Caco-2 (cell line): ENCODE measurements around the gene ARHGEF10L. TPM values are rescaled to one million over a fixed set of nuclear protein-coding genes. Genes with fewer than 3 reads are reported as not detected.

Experiments
- BruUV-seq: library from RNA; stranded (reverse); fragments of 400-500 nt; replicated peaks from 2 replicates; lab custom pipeline; 2021; lab: Mats Ljungman, UMichigan
- CTCF ChIA-PET: fragments of 300-600 bp; sonication (Branson Sonifier 250); formaldehyde crosslinking; loops from one replicate; lab custom pipeline; 2022; ENCODE audit warnings: antibody characterized with exemption; lab: Charles Lee
- POLR2A ChIA-PET: fragments of 300-600 bp; sonication (Branson Sonifier 250); formaldehyde crosslinking; loops from one replicate; lab custom pipeline; 2022; ENCODE audit warnings: antibody characterized with exemption; lab: Charles Lee
- DNase-seq, 2 experiments: peaks; one replicate each; pipeline versions ENCODE4 v3.0.0 to v3.0.0-alpha.2; 2020 to 2022
- H3K27me3 ChIP-seq: replicated peaks from 2 replicates; pipeline ENCODE4 v1.6.0; 2011; ENCODE audit warnings: low read length; ENCODE audit not compliant: control insufficient read depth, insufficient read depth
- H3K36me3 ChIP-seq: 2 replicates; pipeline ENCODE4 v1.5.1; 2011; ENCODE audit warnings: low read length; ENCODE audit not compliant: control insufficient read depth, insufficient read depth
- H3K4me1 ChIP-seq: fragments of 250-450 bp; sonication (Bioruptor Pico); 2 replicates; pipeline ENCODE4 v1.5.1; 2020; ENCODE audit warnings: mild to moderate bottlenecking
- H3K4me3 ChIP-seq: 2 replicates; pipeline ENCODE4 v1.5.1; 2011; ENCODE audit warnings: low read depth, mild to moderate bottlenecking, control low read depth, low read length
- H3K9me3 ChIP-seq: fragments of 250-450 bp; sonication (Bioruptor Pico); 2 replicates; pipeline ENCODE4 v1.5.1; 2020; ENCODE audit warnings: mild to moderate bottlenecking, moderate library complexity
- H3K27ac Mint-ChIP-seq: one replicate; pipeline ENCODE4 v1.8.0; 2022; ENCODE audit warnings: mixed read lengths; ENCODE audit not compliant: unreplicated experiment
- H3K27me3 Mint-ChIP-seq: one replicate; pipeline ENCODE4 v1.8.0; 2022; ENCODE audit warnings: mixed read lengths; ENCODE audit not compliant: insufficient read depth, unreplicated experiment
- H3K36me3 Mint-ChIP-seq: one replicate; pipeline ENCODE4 v1.8.0; 2022; ENCODE audit warnings: mild to moderate bottlenecking, mixed read lengths; ENCODE audit not compliant: insufficient read depth, unreplicated experiment
- H3K4me1 Mint-ChIP-seq: one replicate; pipeline ENCODE4 v1.8.0; 2022; ENCODE audit warnings: low read depth, mixed read lengths; ENCODE audit not compliant: unreplicated experiment
- H3K4me3 Mint-ChIP-seq: one replicate; pipeline ENCODE4 v1.8.0; 2022; ENCODE audit warnings: mild to moderate bottlenecking, moderate library complexity, mixed read lengths; ENCODE audit not compliant: unreplicated experiment
- H3K9me3 Mint-ChIP-seq: one replicate; pipeline ENCODE4 v1.8.0; 2022; ENCODE audit warnings: mixed read lengths; ENCODE audit not compliant: unreplicated experiment
- CTCF ChIP-seq, 2 experiments: fragments of 200-600 bp in 1 of 2; IDR thresholded peaks; 1 replicate in 1 of 2; 2 replicates in 1 of 2; pipeline versions ENCODE4 v1.5.1 to v1.8.0; 2011 to 2022; ENCODE audit warnings: antibody characterized with exemption in 1 of 2, control low read depth in 1 of 2, inconsistent platforms in 1 of 2, low read depth in 1 of 2, low read length in 1 of 2, mild to moderate bottlenecking in 1 of 2, moderate library complexity in 1 of 2; ENCODE audit not compliant: insufficient read depth in 1 of 2, severe bottlenecking in 1 of 2, unreplicated experiment in 1 of 2
- intact Hi-C: fragments of 100-400 bp; cut with micrococcal nuclease; formaldehyde crosslinking; loops from one replicate; pipeline ENCODE4 v1.10.0; 2022; ENCODE audit not compliant: unreplicated experiment
- total RNA-seq: library from RNA; stranded (reverse); gene quantifications from 2 replicates; pipeline ENCODE4 v1.2.3, GENCODE V29; 2022

ARHGEF10L gene
- total RNA-seq, 1 experiment from 2014 or later = 31.3 TPM

GRCh38 chr1:17631410-17631809 is 91.9 kb downstream of the ARHGEF10L start:
- 0 out of 2 replicates have a peak, but pooled peaks cover 2% of the 10 kb centered on the region for H3K4me1 ChIP-seq
- no peaks in the 10 kb centered on the region; the same call in 1 of the 2 replicates for H3K36me3 ChIP-seq
- BruUV-seq = no TSS peak
- intact Hi-C loops = no loop called here
- TF ChIP-seq CTCF (IDR thresholded peaks at IDR 0.05; ENCODE audit: insufficient read depth in 1 of 2, low read depth in 1 of 2, low read length in 1 of 2, severe bottlenecking in 1 of 2, unreplicated experiment in 1 of 2) = no peak
- CTCF ChIA-PET = no interaction called here
- DNase-seq = no peak
- no peaks in the 10 kb centered on the region for H3K9me3 Mint-ChIP-seq
- POLR2A ChIA-PET = no interaction called here
- H3K27me3 Mint-ChIP-seq = no peaks in the 10 kb centered on the region
- H3K4me1 Mint-ChIP-seq = no peaks in the 10 kb centered on the region
- H3K27me3 ChIP-seq = no peaks in the 10 kb centered on the region
- peaks cover 21% of the 10 kb centered on the region for H3K36me3 Mint-ChIP-seq
- no peak overlapping the region for H3K4me3 ChIP-seq
- no peak overlapping the region for H3K4me3 Mint-ChIP-seq
- no peaks in the 10 kb centered on the region for H3K9me3 ChIP-seq
- H3K27ac Mint-ChIP-seq = no peak overlapping the region

- 0 out of 2 replicates have a peak, but pooled peaks cover 4% of the 10 kb centered on the region for H3K4me1 ChIP-seq
- ChIA-PET POLR2A (no interaction called here), CTCF (no interaction called here)
- Mint-ChIP-seq H3K27me3 (no peaks in the 10 kb centered on the region), H3K4me3 (no peak overlapping the region), H3K36me3 (peaks cover 21% of the 10 kb centered on the region), H3K9me3 (no peaks in the 10 kb centered on the region), H3K4me1 (no peaks in the 10 kb centered on the region), H3K27ac (no peak overlapping the region)
- no peak for DNase-seq
- no peaks in the 10 kb centered on the region; the same call in 1 of the 2 replicates for H3K36me3 ChIP-seq
- no peaks in the 10 kb centered on the region for H3K9me3 ChIP-seq
- H3K27me3 ChIP-seq = no peaks in the 10 kb centered on the region
- no peak for TF ChIP-seq CTCF (IDR thresholded peaks at IDR 0.05; ENCODE audit: insufficient read depth in 1 of 2, low read depth in 1 of 2, low read length in 1 of 2, severe bottlenecking in 1 of 2, unreplicated experiment in 1 of 2)
- no peak overlapping the region for H3K4me3 ChIP-seq
- intact Hi-C loops = no loop called here
- no TSS peak for BruUV-seq
Measured at GRCh38 chr1:17632106-17632505, 92.6 kb downstream of the ARHGEF10L start.

GRCh38 chr1:17632541-17633184 is 93.2 kb downstream of the ARHGEF10L start:
- H3K4me1 ChIP-seq = 0 out of 2 replicates have a peak, but pooled peaks cover 4% of the 10 kb centered on the region
- ChIA-PET POLR2A (no interaction called here), CTCF (no interaction called here)
- TF ChIP-seq CTCF (IDR thresholded peaks at IDR 0.05; ENCODE audit: insufficient read depth in 1 of 2, low read depth in 1 of 2, low read length in 1 of 2, severe bottlenecking in 1 of 2, unreplicated experiment in 1 of 2) = no peak
- Mint-ChIP-seq H3K4me3 (no peak overlapping the region), H3K36me3 (peaks cover 21% of the 10 kb centered on the region), H3K4me1 (no peaks in the 10 kb centered on the region), H3K27me3 (no peaks in the 10 kb centered on the region), H3K9me3 (no peaks in the 10 kb centered on the region), H3K27ac (no peak overlapping the region)
- intact Hi-C loops = no loop called here
- no peaks in the 10 kb centered on the region; the same call in 1 of the 2 replicates for H3K36me3 ChIP-seq
- H3K9me3 ChIP-seq = no peaks in the 10 kb centered on the region
- H3K4me3 ChIP-seq = no peak overlapping the region
- BruUV-seq = no TSS peak
- no peak for DNase-seq
- H3K27me3 ChIP-seq = no peaks in the 10 kb centered on the region
